Measurements from ENCODE around the gene ARHGAP29. TPM values are rescaled to one million over a fixed set of nuclear protein-coding genes. Genes with fewer than 3 reads are reported as not detected.

The ARHGAP29 gene
- total and polyA plus RNA-seq, 5 donors from 2014 or later, result not detected

GRCh38 chr1:94205639-94206038 is 31.7 kb downstream of the ARHGAP29 start:
- H3K27ac Mint-ChIP-seq, result no peak overlapping the region
- H3K4me3 ChIP-seq (ENCODE audit: low read depth, low read length), result no peak overlapping the region
- H3K36me3 ChIP-seq (ENCODE audit: control insufficient read depth, insufficient read depth, low read length), result no peaks in the 10 kb centered on the region
- no peak overlapping the region for H3K4me3 Mint-ChIP-seq
- no peaks in the 10 kb centered on the region for H3K27me3 ChIP-seq (ENCODE audit: control insufficient read depth, insufficient read depth, low read length)
- no peaks in the 10 kb centered on the region for H3K9me3 Mint-ChIP-seq
- no peak for DNase-seq
- H3K36me3 Mint-ChIP-seq, result no peaks in the 10 kb centered on the region
- H3K4me1 Mint-ChIP-seq, result no peaks in the 10 kb centered on the region
- H3K27me3 Mint-ChIP-seq, result no peaks in the 10 kb centered on the region
- no peak overlapping the region for H3K27ac ChIP-seq (ENCODE audit: insufficient read depth, low read length, poor library complexity, severe bottlenecking)
- no peaks in the 10 kb centered on the region for H3K4me1 ChIP-seq (ENCODE audit: control insufficient read depth, insufficient read depth, low read length, poor library complexity, severe bottlenecking)
- no peak for ATAC-seq (ENCODE audit: low read depth in 2 of 2)
- no peaks in the 10 kb centered on the region for H3K9me3 ChIP-seq (ENCODE audit: control insufficient read depth in 2 of 2, low read length in 2 of 2)

GRCh38 chr1:94202241-94202640 is 35.1 kb downstream of the ARHGAP29 start:
- no peak overlapping the region for H3K4me3 Mint-ChIP-seq
- no peak overlapping the region for H3K27ac Mint-ChIP-seq

GRCh38 chr1:94199398-94199797 is 38.0 kb downstream of the ARHGAP29 start:
- no peaks in the 10 kb centered on the region for H3K27me3 Mint-ChIP-seq
- H3K27ac Mint-ChIP-seq, result no peak overlapping the region
- no peak overlapping the region for H3K27ac ChIP-seq (ENCODE audit: insufficient read depth, low read length, poor library complexity, severe bottlenecking)
- no peaks in the 10 kb centered on the region for H3K4me1 ChIP-seq (ENCODE audit: control insufficient read depth, insufficient read depth, low read length, poor library complexity, severe bottlenecking)
- H3K4me3 ChIP-seq (ENCODE audit: low read depth, low read length), result no peak overlapping the region
- no peaks in the 10 kb centered on the region for H3K9me3 ChIP-seq (ENCODE audit: control insufficient read depth in 2 of 2, low read length in 2 of 2)
- no peaks in the 10 kb centered on the region for H3K27me3 ChIP-seq (ENCODE audit: control insufficient read depth, insufficient read depth, low read length)
- H3K4me3 Mint-ChIP-seq, result no peak overlapping the region
- H3K36me3 ChIP-seq (ENCODE audit: control insufficient read depth, insufficient read depth, low read length), result no peaks in the 10 kb centered on the region
- no peaks in the 10 kb centered on the region for H3K36me3 Mint-ChIP-seq
- DNase-seq, result no peak
- no peaks in the 10 kb centered on the region for H3K9me3 Mint-ChIP-seq
- H3K4me1 Mint-ChIP-seq, result no peaks in the 10 kb centered on the region
- no peak for ATAC-seq (ENCODE audit: low read depth in 2 of 2)

More at GRCh38 chr1:94202241-94202640, 35.1 kb downstream of the ARHGAP29 start:
- Mint-ChIP-seq H3K4me1 (no peaks in the 10 kb centered on the region), H3K9me3 (no peaks in the 10 kb centered on the region), H3K27me3 (no peaks in the 10 kb centered on the region), H3K36me3 (no peaks in the 10 kb centered on the region)
- Histone ChIP-seq H3K9me3 (ENCODE audit: control insufficient read depth in 2 of 2, low read length in 2 of 2) (no peaks in the 10 kb centered on the region), H3K36me3 (ENCODE audit: control insufficient read depth, insufficient read depth, low read length) (no peaks in the 10 kb centered on the region), H3K27me3 (ENCODE audit: control insufficient read depth, insufficient read depth, low read length) (no peaks in the 10 kb centered on the region), H3K4me3 (ENCODE audit: low read depth, low read length) (no peak overlapping the region), H3K27ac (ENCODE audit: insufficient read depth, low read length, poor library complexity, severe bottlenecking) (no peak overlapping the region), H3K4me1 (ENCODE audit: control insufficient read depth, insufficient read depth, low read length, poor library complexity, severe bottlenecking) (no peaks in the 10 kb centered on the region)
- ATAC-seq (ENCODE audit: low read depth in 2 of 2), result no peak
- DNase-seq, result no peak

- no peak overlapping the region for H3K27ac Mint-ChIP-seq
- no peak overlapping the region for H3K4me3 ChIP-seq (ENCODE audit: low read depth, low read length)
- no peaks in the 10 kb centered on the region for H3K36me3 ChIP-seq (ENCODE audit: control insufficient read depth, insufficient read depth, low read length)
- no peak overlapping the region for H3K27ac ChIP-seq (ENCODE audit: insufficient read depth, low read length, poor library complexity, severe bottlenecking)
- no peaks in the 10 kb centered on the region for H3K27me3 ChIP-seq (ENCODE audit: control insufficient read depth, insufficient read depth, low read length)
- no peak for ATAC-seq (ENCODE audit: low read depth in 2 of 2)
- no peak overlapping the region for H3K4me3 Mint-ChIP-seq
- DNase-seq, result no peak
- H3K27me3 Mint-ChIP-seq, result peaks cover 10% of the 10 kb centered on the region
- no peaks in the 10 kb centered on the region for H3K36me3 Mint-ChIP-seq
- H3K9me3 Mint-ChIP-seq, result peaks cover 0 to 1% (median 0%) of the 10 kb centered on the region in 7 donors
- H3K9me3 ChIP-seq (ENCODE audit: control insufficient read depth in 2 of 2, low read length in 2 of 2), result no peaks in the 10 kb centered on the region
- no peaks in the 10 kb centered on the region for H3K4me1 Mint-ChIP-seq
- H3K4me1 ChIP-seq (ENCODE audit: control insufficient read depth, insufficient read depth, low read length, poor library complexity, severe bottlenecking), result no peaks in the 10 kb centered on the region
Observed at GRCh38 chr1:94194079-94194865, 43.1 kb downstream of the ARHGAP29 start.

GRCh38 chr1:94193128-94193527 is 44.3 kb downstream of the ARHGAP29 start:
- H3K36me3 ChIP-seq (ENCODE audit: control insufficient read depth, insufficient read depth, low read length), result no peaks in the 10 kb centered on the region
- ATAC-seq (ENCODE audit: low read depth in 2 of 2), result no peak
- no peak overlapping the region for H3K27ac ChIP-seq (ENCODE audit: insufficient read depth, low read length, poor library complexity, severe bottlenecking)
- H3K4me1 Mint-ChIP-seq, result no peaks in the 10 kb centered on the region
- no peak for DNase-seq
- peaks cover 0 to 1% (median 0%) of the 10 kb centered on the region in 7 donors for H3K9me3 Mint-ChIP-seq
- H3K27me3 Mint-ChIP-seq, result peaks cover 10% of the 10 kb centered on the region
- no peak overlapping the region for H3K4me3 Mint-ChIP-seq
- H3K27ac Mint-ChIP-seq, result no peak overlapping the region
- no peaks in the 10 kb centered on the region for H3K4me1 ChIP-seq (ENCODE audit: control insufficient read depth, insufficient read depth, low read length, poor library complexity, severe bottlenecking)
- no peaks in the 10 kb centered on the region for H3K36me3 Mint-ChIP-seq
- no peaks in the 10 kb centered on the region for H3K27me3 ChIP-seq (ENCODE audit: control insufficient read depth, insufficient read depth, low read length)
- no peak overlapping the region for H3K4me3 ChIP-seq (ENCODE audit: low read depth, low read length)
- no peaks in the 10 kb centered on the region for H3K9me3 ChIP-seq (ENCODE audit: control insufficient read depth in 2 of 2, low read length in 2 of 2)

- no peaks in the 10 kb centered on the region for H3K4me1 Mint-ChIP-seq
- Histone ChIP-seq H3K27me3 (ENCODE audit: control insufficient read depth, insufficient read depth, low read length) (peaks cover 2% of the 10 kb centered on the region), H3K4me1 (ENCODE audit: control insufficient read depth, insufficient read depth, low read length, poor library complexity, severe bottlenecking) (no peaks in the 10 kb centered on the region), H3K27ac (ENCODE audit: insufficient read depth, low read length, poor library complexity, severe bottlenecking) (no peak overlapping the region), H3K4me3 (ENCODE audit: low read depth, low read length) (no peak overlapping the region), H3K36me3 (ENCODE audit: control insufficient read depth, insufficient read depth, low read length) (no peaks in the 10 kb centered on the region), H3K9me3 (ENCODE audit: control insufficient read depth in 2 of 2, low read length in 2 of 2) (no peaks in the 10 kb centered on the region)
- H3K27ac Mint-ChIP-seq, result no peak overlapping the region
- ATAC-seq (ENCODE audit: low read depth in 2 of 2) (no peak), DNase-seq (no peak)
- H3K36me3 Mint-ChIP-seq, result no peaks in the 10 kb centered on the region
- H3K9me3 Mint-ChIP-seq, result peaks cover 0 to 1% (median 0%) of the 10 kb centered on the region in 7 donors
- no peak overlapping the region for H3K4me3 Mint-ChIP-seq
- H3K27me3 Mint-ChIP-seq, result peaks cover 10% of the 10 kb centered on the region
Observed at GRCh38 chr1:94191216-94191615, 46.2 kb downstream of the ARHGAP29 start.

- ATAC-seq (ENCODE audit: low read depth in 2 of 2) (no peak), DNase-seq (no peak)
- H3K4me3 Mint-ChIP-seq, result no peak overlapping the region
- peaks cover 14% of the 10 kb centered on the region for H3K27me3 Mint-ChIP-seq
- H3K36me3 Mint-ChIP-seq, result no peaks in the 10 kb centered on the region
- Histone ChIP-seq H3K27ac (ENCODE audit: insufficient read depth, low read length, poor library complexity, severe bottlenecking) (no peak overlapping the region), H3K4me3 (ENCODE audit: low read depth, low read length) (no peak overlapping the region), H3K9me3 (ENCODE audit: control insufficient read depth in 2 of 2, low read length in 2 of 2) (no peaks in the 10 kb centered on the region), H3K36me3 (ENCODE audit: control insufficient read depth, insufficient read depth, low read length) (no peaks in the 10 kb centered on the region), H3K4me1 (ENCODE audit: control insufficient read depth, insufficient read depth, low read length, poor library complexity, severe bottlenecking) (no peaks in the 10 kb centered on the region), H3K27me3 (ENCODE audit: control insufficient read depth, insufficient read depth, low read length) (peaks cover 3% of the 10 kb centered on the region)
- no peak overlapping the region for H3K27ac Mint-ChIP-seq
- H3K9me3 Mint-ChIP-seq, result peaks cover 0 to 1% (median 0%) of the 10 kb centered on the region in 7 donors
- no peaks in the 10 kb centered on the region for H3K4me1 Mint-ChIP-seq
Observed at GRCh38 chr1:94186946-94187345, 50.4 kb downstream of the ARHGAP29 start.

- no peaks in the 10 kb centered on the region for H3K4me1 ChIP-seq (ENCODE audit: control insufficient read depth, insufficient read depth, low read length, poor library complexity, severe bottlenecking)
- no peaks in the 10 kb centered on the region for H3K36me3 ChIP-seq (ENCODE audit: control insufficient read depth, insufficient read depth, low read length)
- no peak for ATAC-seq (ENCODE audit: low read depth in 2 of 2)
- no peak overlapping the region for H3K27ac ChIP-seq (ENCODE audit: insufficient read depth, low read length, poor library complexity, severe bottlenecking)
- H3K4me1 Mint-ChIP-seq, result no peaks in the 10 kb centered on the region
- no peak overlapping the region for H3K4me3 Mint-ChIP-seq
- H3K27me3 Mint-ChIP-seq, result peaks cover 4% of the 10 kb centered on the region
- peaks cover 3% of the 10 kb centered on the region for H3K27me3 ChIP-seq (ENCODE audit: control insufficient read depth, insufficient read depth, low read length)
- H3K4me3 ChIP-seq (ENCODE audit: low read depth, low read length), result no peak overlapping the region
- no peak overlapping the region for H3K27ac Mint-ChIP-seq
- no peaks in the 10 kb centered on the region for H3K36me3 Mint-ChIP-seq
- DNase-seq, result no peak
- H3K9me3 ChIP-seq (ENCODE audit: control insufficient read depth in 2 of 2, low read length in 2 of 2), result no peaks in the 10 kb centered on the region
- peaks cover 0 to 1% (median 0%) of the 10 kb centered on the region in 7 donors for H3K9me3 Mint-ChIP-seq
Observed at GRCh38 chr1:94183197-94183815, 54.1 kb downstream of the ARHGAP29 start.
